Measurements from ENCODE around the gene SETBP1.
A peak's percentile ranks its signal among the peaks of the same experiment; 100 is the strongest.

SETBP1 gene

DNA sequence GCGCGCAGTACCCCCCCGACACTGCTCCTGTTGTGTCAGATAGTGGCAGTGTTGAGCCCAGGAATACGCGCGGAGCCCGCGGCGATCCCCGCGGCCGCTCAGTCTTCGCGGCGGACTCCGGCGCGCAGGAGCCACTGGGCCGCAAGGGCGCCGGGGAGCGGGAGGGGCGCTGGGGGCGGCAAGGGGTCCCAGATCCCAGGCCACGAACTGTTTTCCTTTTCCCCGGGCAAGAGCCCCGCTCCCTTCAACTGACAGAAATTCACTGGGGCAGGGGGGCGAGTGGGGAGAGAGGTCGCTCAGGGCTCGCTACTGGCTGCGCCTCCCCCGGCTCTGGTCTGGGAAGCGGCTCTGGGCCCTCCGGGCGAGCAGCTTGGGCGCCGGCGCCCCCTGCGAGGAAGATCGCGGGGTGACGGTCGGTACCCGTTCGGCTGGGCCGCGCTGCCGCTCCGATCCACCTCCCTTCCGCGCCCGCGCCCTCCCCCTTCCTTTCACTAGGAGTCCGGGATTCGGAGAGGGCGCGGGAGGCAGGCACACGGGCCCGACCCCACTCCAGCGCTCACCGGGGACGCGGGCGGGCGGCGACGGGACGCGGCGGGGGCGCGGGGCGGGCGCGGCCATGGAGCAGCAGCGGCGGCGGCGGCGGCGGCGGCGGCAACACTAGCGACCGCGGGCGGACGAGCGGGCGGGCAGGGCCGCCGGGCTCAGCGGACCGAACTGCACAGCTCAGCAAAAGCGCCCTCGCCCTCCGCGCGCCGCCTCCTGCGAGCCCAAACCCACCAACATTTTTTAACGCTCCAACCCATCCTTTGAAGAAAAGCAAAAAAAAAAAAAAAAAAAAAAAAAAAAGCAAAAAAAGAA is 1.4 kb upstream of the SETBP1 start:
- peak; percentile 34 to 47 (median 43) for DNase-seq (ENCODE audit: low read depth in 3 of 3)

DNA sequence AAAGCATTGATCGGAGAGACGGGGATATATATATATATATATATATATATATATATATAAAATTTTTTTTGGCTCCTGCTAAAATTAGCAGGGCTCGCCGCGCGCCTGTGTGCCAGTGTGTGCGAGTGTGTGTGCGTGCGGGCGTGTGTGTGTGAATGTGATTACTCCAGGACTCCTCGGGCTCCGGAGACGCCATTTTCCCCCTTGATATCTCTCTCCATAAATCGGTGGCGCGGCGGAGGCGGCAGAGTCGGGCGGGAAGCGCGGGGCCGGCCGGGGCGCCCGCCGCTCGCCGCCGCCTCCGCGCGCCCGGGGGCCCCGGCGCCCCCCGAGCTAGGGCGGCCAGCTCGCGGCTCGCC is 795 bp upstream of the SETBP1 start:
- no peak for DNase-seq (ENCODE audit: low read depth in 3 of 3)

DNA sequence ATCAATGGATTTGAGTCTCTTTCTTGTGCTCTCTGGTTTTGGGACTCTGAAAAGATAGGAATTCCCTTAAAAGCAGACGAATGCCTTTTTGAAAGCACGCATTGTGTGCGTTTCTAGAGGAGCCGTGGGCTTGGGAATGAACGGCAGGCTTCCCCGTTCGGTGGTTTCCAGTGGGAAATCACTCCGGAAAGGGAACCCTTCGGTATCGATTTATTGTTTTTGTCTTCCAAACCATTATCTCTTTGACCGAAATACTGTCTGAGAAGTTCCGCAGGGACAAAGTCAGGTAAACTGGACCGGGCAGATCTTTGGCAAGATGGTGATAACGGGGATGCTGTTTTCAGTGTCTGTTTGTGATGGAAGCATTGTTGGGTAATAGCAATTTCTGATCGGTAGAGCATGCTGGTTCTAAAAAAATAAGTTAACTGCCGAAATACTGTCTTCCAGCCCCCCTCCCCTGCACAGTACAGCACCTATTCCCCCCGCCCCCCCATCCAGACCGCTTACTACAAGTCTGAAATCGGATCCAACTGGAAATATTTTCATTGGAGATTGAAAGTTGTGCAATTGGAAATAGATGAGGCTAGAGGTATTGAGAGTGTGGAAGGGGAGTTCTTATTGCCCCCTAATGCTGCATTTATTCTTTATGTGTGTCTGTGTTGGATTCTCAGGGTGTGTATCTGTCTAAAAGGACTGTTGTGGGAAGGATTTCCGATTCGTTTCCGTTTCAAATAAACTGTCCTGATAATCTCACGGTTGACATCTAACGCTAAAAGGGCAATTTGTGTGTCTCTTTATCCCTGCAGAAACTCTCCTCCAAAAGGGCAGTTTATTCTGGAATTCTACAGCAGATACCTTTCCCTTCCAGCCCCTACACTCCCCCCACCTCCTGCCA is 635 bp downstream of the SETBP1 start:
- DNase-seq (ENCODE audit: low read depth in 3 of 3) = no peak

DNA sequence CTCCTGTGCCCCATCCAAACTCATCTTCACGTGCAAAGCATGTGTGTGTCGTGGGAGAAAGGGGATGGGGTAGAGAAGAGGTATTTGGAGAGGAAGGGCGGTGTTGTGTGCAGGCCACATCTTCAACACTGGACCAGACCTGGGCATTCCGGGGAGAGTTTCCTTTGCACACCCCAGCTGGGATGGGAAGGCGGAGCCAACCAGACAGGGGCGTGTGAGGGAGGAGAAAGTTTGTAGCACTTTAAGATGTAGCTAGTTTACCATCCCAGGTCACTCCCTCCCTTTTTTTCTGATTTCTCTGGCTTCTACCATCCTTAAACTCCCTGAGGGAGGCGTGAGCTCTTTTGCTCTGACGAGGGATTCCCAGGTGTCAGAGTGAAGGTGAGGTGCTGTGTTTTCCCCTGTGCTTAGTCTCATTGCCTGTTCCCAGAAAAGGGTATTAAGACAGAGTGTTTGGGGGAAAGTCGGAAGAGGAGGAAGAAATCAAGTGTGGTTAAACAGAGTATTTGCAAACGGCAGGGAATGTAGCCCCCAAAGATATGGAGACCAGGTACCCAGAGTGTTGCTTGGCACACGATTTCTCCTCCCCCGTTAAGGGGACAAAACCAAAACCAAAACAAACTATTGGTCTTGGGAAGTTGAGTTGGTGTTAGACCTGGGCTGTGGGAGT is 1.6 kb downstream of the SETBP1 start:
- DNase-seq (ENCODE audit: low read depth in 3 of 3) = no peak

DNA sequence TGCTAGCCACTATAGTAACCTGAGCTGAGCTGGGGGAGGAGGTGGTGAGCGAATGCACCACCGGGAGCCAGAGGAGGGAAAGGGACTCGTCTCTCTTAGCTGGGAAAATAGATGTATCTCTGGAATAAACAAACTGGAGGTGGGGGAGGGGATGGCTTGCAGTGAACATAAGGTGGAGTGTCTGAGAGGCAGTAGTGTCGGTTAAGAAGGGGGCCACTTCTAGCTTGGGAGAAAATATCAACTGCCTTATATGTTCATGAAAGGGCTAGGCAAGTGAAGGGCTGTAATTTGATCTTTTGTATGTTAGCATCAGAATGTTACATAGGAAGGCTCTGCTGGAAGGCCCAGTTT is 2.2 kb downstream of the SETBP1 start:
- DNase-seq (ENCODE audit: low read depth in 3 of 3) = no peak

DNA sequence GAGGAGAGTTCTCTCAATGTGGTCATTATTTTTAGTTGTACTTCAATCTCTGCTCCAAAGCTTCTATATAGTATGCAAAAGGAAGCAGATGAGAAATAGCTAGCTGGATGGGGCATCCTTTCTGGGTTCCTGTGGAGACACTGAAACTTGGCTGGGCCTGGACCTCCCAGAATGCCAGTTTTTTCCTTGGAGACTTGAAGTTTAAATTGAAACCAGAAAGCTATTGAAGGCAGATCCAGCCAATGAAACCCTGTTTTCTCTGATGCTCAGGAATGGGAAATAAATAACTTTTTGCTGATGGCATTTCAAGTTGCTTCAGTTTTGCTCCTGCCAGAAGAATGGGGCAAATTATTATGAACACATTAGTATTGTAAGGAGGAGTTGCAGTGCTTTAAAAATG is 2.9 kb downstream of the SETBP1 start:
- DNase-seq (ENCODE audit: low read depth in 3 of 3) = no peak

DNA sequence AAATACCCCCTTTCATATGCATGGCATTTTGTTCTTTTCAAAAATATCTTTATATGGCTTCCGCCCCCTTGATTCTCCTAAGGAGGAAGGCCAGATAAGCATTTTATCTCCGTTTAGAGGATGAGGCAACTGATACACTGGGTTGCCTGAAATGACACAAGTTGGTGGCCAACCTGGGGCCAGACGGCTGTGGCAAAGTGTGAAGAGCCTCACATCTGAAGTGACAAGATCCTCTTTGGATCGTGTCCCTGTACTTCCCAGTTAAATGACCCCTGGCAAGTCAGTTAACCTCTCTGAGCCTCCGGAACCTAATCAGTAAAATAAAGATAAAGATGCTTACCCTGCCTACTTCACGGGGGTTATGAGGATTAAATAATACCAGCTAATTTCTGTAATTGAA is 4.6 kb downstream of the SETBP1 start:
- no peak for DNase-seq (ENCODE audit: low read depth in 3 of 3)

DNA sequence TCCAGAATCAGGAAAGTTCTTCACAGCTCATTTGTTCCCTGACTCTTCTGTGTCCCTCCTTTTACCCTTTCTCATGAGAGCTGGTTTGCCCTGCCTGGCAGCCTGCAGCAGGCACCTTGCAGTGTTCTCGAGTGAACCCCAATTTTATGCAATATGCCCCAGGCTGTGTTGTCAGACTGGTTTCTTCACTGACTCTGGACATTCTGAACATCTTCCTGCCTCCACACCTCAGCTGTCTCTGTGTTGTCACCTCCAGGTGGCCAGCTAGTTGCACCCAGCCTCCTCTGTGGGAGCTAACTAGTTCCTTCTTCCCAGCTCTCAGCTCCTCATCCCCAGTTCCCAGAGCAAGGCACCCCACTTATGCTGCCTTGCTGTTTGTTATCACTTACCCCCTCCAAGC is 5.5 kb downstream of the SETBP1 start:
- no peak for DNase-seq (ENCODE audit: low read depth in 3 of 3)

DNA sequence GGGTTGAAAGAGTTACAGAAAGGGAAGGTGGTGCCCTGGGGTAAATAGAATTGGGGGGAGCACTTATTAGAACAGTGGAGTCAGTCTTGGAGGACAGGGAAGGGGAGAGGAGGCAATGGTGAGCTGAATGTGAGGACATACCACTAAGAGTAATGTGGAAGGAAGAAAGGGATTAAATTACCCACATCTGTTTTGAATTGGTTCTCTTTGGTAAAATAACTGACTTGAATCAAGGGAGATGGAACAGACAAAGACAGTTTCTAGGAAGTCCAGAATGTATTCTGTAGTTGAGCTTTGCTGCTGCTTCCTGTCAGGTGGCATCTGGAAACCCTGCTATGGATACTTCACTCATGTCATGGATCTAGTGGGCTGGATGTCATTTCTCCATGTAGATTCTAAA is 6.7 kb downstream of the SETBP1 start:
- DNase-seq (ENCODE audit: low read depth in 3 of 3) = no peak

DNA sequence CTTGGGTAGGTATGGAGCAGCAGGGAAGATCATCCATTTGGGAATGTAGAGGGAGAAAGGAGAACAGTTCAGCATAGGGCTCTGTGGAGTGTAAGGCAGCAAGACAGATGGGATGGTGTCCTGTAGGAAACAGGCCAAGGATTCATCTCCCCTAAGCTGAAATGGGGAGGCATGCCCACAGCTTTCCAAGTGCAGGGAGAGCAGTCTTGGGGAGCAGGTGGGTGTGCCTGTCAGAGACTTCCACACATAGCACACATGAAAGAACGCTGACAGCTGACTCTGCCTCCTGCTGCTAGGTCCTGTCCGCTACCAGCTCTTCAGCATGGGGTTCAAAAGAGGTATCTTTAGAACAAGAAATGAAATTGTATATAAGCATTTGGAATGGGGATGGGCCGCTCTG is 9.0 kb downstream of the SETBP1 start:
- DNase-seq (ENCODE audit: low read depth in 3 of 3) = no peak

DNA sequence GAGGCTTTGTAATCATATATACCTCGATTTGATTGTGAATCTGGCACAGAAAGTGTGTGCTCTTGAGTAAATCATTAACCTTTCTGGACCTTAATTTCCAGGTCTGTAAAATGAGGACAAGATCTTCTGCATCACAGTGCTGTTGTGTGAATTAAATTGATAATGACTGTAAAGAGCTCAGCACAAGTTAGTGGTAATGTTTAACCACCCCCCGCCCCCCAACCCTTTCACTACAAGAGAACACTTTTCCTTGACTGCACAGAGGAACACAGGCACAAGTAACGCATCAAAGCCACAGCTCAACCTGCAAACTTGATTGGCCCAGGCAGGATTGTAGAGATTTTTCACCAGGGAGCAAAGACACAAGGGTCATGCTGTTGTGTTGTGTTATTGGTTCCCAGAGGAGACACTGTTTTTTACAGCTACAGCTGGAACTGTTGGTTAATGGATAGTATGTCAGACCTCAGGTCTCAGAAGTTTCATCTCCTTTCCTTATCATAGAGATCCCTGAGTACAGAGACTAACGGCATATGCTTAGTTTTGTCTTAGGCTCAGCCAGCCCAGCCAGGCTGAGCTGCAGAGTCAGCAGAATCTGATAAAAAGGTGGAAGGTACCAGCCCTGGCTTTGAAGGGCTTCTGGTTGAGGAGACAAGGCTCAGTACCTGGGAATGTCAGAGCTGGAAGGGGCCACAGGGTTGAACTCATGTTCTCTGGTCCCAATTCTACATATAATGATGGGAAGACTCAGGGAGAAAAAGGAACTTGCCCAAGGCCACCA is 10.6 kb downstream of the SETBP1 start:
- DNase-seq (ENCODE audit: low read depth in 3 of 3) = no peak

DNA sequence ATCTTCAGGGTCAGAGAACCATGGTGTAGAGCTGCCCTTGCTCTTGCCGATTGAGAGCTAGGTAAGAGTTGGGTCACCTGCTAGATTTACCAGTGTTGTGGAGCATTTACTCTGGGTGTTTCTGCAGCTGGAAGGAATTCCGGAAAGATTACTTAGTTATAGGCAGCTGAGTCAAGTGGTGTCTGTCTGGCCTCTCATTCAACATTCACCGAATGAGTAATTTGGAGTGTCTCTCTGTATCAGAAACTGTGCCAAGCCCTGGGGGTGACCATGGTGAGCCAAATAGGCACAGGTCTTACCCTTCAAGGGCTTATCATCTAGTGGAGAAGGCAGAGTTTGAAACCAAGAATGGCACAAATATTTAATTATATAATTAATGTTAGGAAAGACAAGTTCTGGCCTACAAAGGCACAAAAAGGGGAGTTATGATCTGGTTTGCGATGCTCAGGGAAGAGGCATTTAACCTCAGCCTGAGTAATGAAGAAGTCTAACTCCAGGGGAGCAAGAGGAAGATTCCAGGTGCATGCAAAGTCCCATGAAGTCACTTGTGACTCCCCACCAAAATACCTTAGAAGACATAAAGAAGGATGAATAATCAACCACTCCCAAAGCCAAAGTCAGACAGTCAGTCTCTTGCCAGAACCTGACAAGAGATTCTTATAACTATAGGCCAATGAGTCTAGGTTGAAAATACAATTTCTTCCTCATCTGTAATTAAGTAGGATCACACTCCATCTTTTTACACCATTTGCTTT is 12.5 kb downstream of the SETBP1 start:
- DNase-seq (ENCODE audit: low read depth in 3 of 3) = no peak

DNA sequence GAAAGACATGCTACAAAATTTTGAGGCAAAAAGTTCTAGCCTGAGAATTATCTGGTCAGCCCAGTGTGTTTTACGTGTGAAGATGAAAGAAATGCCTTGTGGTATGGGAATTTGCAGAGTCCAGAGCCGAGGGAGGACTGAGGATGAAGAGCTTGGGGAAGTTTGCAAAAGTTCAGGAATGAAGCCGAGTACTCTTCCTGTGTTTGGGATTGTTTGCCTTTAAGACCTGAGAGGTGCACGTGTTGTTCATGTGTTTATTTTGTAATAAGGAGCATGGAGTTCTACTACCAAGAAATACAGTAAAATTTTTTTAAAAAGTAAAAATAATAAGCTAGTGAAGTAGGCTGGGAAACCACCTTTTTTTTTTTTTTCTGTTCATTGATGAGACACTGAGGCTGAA is 14.8 kb downstream of the SETBP1 start:
- no peak for DNase-seq (ENCODE audit: low read depth in 3 of 3)

DNA sequence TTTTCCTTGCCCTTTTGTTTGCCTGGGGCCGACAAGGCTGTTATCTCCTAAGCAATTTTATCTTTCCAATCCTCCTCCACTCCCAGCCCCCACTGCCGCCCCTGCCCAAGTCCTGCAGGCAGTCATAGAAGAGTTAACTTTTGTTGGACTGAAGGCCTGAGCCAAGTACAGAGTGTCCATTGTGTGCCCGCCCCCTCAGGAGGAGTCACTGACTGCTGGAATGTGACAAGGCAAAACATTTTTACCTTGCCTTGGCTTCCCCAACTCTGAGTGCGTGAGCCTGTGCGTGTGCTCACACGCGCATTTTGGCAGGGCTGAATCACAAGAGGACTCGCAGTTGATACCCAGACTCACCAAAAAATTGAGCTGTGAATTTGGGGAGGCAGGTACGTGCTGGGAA is 16.2 kb downstream of the SETBP1 start:
- DNase-seq (ENCODE audit: low read depth in 3 of 3) = no peak

DNA sequence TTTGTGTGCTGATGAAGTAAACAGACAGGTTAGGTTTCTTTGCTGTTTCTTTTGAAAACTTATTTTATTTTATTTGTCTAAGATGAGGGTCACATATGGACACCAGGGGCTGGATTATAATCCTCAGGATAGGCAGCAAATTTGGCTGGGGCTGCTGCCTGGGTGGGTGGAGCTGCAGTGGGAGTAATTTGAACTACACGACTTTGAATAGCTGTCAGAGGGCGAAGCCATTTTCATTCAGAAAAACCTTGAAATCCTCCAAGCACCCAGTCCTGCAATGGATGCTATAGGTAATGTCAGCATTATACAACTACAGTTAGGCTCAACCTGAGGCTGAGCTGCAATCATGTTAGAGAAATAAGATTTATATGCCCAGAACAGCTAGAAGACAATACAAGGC is 16.6 kb downstream of the SETBP1 start:
- DNase-seq (ENCODE audit: low read depth in 3 of 3) = no peak

DNA sequence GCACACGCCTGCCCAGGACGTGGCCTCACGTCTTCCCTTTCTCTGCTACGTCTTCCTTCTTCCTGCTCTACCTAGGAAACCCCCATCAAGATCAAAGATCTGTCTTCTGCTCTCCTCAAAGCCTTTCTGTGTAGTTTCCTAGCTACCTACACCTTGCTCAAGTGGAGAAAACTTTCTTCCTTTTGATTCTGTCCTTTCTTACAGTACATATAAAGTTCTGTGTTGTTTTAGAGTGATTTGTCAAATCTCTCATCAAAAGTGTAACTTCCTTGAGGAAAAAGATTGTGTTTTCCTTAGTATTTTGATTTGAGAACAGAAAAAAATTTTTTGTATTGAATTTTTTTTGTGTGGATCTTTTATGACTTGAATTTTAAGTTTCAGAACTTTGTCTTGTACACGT is 17.8 kb downstream of the SETBP1 start:
- no peak for DNase-seq (ENCODE audit: low read depth in 3 of 3)

DNA sequence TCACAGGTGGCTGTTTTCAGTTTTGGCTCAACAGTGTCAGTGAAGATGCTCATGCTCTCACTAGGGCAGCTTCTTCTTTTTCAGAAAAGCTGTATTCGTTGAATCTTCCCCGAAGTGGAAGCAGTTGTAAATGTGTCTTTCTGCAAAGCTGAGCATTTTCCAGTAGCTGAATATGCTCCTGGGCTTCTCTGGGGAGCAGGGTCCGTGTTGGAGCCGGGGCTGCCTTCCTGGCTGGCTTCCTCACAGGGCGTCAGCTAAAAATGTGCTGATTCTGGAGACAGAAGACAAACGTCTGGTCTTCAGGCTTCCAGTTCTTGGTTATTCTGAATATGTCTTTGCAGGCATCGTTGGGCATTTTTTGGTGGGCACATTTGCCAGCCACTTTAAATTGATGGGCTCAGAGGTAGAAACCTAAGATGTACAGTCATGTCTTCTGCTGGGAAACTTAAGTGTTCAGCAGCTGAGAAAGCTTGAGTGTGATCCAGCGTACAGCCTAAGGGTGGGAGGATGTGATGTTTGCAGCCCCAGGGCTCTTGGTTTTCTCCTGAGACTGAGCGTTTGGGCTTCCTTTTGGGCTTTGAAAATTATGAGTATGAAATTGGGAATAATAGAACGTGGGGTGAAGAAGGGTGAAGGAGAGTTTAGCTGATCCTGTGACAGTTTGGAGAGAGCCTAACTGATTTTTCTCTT is 19.0 kb downstream of the SETBP1 start:
- DNase-seq (ENCODE audit: low read depth in 3 of 3) = no peak

DNA sequence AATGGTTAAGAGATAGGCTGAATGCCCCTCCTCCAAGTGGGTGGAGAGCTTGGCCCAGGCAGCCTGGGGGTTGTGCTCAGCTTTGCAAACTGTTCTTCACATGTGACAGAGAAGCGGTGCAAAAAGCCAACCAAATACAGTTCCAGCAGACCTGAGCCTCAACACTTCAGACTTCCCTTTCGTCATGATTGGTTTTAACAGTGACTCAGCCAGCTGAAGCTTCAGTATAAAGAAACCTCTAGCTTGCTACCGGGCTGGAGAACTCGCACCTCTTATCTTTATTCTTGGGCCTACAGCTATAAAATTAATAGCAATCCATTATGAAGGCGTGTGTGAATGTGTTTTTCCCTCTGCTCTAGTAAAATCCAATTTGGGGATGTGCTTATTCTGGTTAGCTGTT is 20.0 kb downstream of the SETBP1 start:
- DNase-seq (ENCODE audit: low read depth in 3 of 3) = no peak

DNA sequence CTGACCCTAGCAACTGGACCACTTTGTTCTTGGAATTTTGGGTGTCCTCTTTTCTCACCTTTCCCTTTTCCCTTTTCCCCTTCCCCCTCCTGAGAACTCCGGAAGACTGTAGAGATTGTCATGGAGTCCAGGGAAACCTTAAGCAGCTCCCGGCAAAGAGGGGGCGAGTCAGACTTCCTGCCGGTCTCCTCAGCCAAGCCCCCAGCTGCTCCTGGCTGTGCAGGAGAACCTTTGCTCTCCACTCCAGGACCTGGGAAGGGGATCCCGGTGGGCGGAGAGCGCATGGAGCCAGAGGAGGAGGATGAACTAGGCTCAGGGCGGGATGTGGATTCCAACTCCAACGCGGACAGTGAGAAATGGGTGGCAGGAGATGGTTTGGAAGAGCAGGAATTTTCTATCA is 20.5 kb downstream of the SETBP1 start:
- no peak for DNase-seq (ENCODE audit: low read depth in 3 of 3)

DNA sequence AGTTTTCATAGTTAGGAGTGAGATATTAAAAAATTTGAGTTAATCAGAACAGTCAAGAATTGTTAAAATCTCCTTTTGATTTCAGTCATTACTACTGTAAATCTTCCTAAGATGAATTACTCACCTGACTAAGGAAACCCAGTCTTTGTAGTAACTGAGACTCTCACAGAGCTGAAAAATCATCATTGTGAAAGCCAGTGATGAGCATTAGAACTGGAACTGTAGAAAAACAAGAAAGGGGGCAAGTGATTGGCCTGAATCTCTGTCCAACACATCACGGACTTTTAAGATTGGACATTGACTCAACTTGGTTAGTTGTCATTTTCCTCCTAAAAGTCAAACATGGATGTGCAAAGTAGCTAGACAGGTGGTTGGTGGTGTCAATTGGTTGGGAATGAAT is 21.9 kb downstream of the SETBP1 start:
- DNase-seq (ENCODE audit: low read depth in 3 of 3) = no peak
